ENCODE results near the gene KIF1B.
"Not testable (repeated sequence)": the region's sequence is repeated elsewhere in the genome, so short reads cannot be mapped to it uniquely, and the experiment has no call there.

The KIF1B gene

GRCh38 chr1:10237157-10237539 lies 26.8 kb downstream of the KIF1B start:
- DNase-seq: no peak

- no peak for DNase-seq
Observed at GRCh38 chr1:10242135-10242534, 31.8 kb downstream of the KIF1B start.

GRCh38 chr1:10242811-10243210 lies 32.4 kb downstream of the KIF1B start:
- no peak for DNase-seq

GRCh38 chr1:10245674-10246073 lies 35.3 kb downstream of the KIF1B start:
- no peak for DNase-seq

- DNase-seq: no peak
Observed at GRCh38 chr1:10249808-10250457, 39.6 kb downstream of the KIF1B start.

- no peak for DNase-seq
Observed at GRCh38 chr1:10250663-10251062, 40.3 kb downstream of the KIF1B start.

GRCh38 chr1:10251325-10252108 lies 41.1 kb downstream of the KIF1B start:
- not testable (repeated sequence) for DNase-seq

- no peak for DNase-seq
Observed at GRCh38 chr1:10252508-10252907, 42.1 kb downstream of the KIF1B start.

- no peak for DNase-seq
Observed at GRCh38 chr1:10253149-10253548, 42.8 kb downstream of the KIF1B start.

GRCh38 chr1:10253755-10254154 lies 43.4 kb downstream of the KIF1B start:
- DNase-seq: no peak

- no peak for DNase-seq
Observed at GRCh38 chr1:10257851-10258250, 47.5 kb downstream of the KIF1B start.

GRCh38 chr1:10259547-10259946 lies 49.2 kb downstream of the KIF1B start:
- DNase-seq: not testable (repeated sequence)

GRCh38 chr1:10263450-10264082 lies 53.2 kb downstream of the KIF1B start:
- no peak for DNase-seq

GRCh38 chr1:10265027-10265426 lies 54.7 kb downstream of the KIF1B start:
- no peak for DNase-seq

- no peak for DNase-seq
Observed at GRCh38 chr1:10265900-10266299, 55.5 kb downstream of the KIF1B start.

GRCh38 chr1:10267319-10267718 lies 56.9 kb downstream of the KIF1B start:
- DNase-seq: no peak

GRCh38 chr1:10267921-10268320 lies 57.6 kb downstream of the KIF1B start:
- no peak for DNase-seq

GRCh38 chr1:10271090-10271489 lies 60.7 kb downstream of the KIF1B start:
- no peak for DNase-seq

- DNase-seq: no peak
Observed at GRCh38 chr1:10271869-10272268, 61.5 kb downstream of the KIF1B start.

- no peak for DNase-seq
Observed at GRCh38 chr1:10272274-10272673, 61.9 kb downstream of the KIF1B start.

GRCh38 chr1:10278880-10279279 lies 68.5 kb downstream of the KIF1B start:
- no peak for DNase-seq

GRCh38 chr1:10280439-10281350 lies 70.3 kb downstream of the KIF1B start:
- no peak for DNase-seq
